ENCODE measurements around the gene PIGN. TPM values are rescaled to one million over a fixed set of nuclear protein-coding genes. Genes with fewer than 3 reads are reported as not detected.

The PIGN gene
- total RNA-seq, 1 donor from 2014 or later: 76.8 TPM

DNA sequence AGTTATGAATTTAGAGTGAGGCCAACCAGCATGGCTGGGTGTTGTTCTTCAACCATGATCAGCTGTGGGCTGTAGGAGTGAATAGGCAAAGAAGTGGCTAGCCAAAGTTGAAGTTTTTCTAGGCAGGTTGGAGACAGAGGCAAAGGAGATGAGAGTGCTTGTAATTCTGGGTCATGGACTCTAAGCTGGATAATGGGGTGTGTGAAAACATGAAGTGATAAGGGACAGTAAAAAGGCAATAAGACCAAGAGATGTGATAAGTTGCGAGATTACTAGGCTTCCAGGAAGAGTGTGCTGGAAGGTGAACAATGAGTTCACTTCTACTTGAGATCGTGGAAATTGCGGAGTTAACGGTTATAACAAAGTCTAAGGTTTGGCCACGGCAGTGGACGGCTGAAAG lies 175.4 kb downstream of the PIGN start:
- no peak for DNase-seq (ENCODE audit: low read depth)

DNA sequence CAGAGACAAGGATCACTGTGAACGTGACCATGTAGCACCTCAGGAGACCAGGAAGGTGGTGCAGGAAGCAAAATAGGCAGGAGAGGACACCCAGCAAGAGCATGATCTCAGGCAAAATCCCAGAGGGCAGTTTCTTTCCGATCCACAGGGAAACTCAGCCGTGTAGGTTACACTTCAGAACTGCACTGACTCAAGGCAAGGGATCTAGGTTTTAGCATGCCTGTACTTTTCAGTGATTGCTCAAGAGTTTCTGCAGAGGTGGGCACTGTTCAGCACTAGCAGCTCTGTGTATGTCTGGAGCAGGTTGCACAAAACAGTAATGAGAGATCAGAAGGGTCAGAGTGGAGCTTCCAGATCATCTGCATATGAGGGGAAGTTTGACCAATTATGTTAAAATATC lies 177.3 kb downstream of the PIGN start:
- DNase-seq (ENCODE audit: low read depth): no peak

DNA sequence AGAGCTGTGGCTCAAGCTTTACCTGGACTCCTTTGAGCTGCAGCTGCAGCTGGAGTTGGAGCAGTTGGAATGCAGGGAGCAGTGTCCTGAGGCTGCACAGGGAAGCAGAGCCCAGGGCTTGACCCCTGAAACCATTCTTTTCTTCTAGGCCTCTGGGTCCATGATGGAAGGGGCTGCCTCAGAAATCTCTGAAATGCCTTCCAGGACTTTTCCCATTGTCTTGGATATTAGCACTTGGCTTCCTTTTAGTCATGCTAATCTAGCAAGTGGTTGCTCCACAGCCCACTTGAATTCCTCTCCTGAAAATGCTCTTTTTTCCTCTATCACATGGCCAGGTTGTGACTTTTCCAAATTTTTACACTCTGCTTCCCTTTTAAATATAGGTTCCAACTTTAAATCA lies 185.5 kb downstream of the PIGN start:
- DNase-seq (ENCODE audit: low read depth): no peak

DNA sequence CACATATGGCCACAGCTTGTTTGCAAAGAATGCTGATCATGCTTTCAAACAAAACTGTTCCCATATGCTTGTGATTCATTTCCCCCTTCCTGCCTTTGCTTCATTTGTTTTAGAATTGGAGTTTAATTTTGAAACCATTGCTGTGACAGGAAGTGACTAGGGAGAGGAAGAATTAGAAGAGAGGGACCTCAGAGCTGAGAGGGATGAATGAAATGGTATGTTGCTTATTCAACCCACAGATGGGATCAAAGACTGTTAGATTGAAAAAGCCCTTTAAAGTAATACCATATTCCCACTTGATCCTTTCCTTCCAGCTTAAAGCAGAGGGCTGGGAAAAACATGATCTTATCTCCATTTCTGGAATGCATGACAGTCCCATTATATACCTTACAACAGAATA lies 187.9 kb downstream of the PIGN start:
- DNase-seq (ENCODE audit: low read depth): peak; percentile 64

GRCh38 chr18:61998335-61998734 lies 188.5 kb downstream of the PIGN start:
- peak; percentile 3 for DNase-seq (ENCODE audit: low read depth)

- no peak for DNase-seq (ENCODE audit: low read depth)
Measured at GRCh38 chr18:61995618-61996017, 191.2 kb downstream of the PIGN start.

DNA sequence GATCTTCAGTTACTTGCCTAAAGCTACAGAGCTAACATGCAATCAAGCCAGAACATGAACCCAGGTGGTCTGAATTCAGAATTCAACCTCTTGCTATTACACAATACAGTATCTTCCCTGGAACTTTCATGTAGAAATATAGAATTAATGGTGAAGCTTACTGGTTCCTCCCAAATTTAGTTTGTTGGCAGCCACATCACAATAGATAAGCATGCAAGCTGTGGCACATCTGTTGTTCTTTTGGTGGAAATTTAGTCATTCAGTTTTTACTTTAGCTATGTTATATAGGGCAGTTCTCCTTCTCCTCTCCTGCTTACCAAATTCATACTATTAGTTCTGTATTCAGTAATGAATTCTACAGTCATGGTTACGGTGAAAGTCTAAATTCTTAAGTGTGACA lies 193.0 kb downstream of the PIGN start:
- DNase-seq (ENCODE audit: low read depth): no peak

- peak; percentile 58 for DNase-seq (ENCODE audit: low read depth)
Measured at GRCh38 chr18:61992923-61993322, 193.9 kb downstream of the PIGN start.

- DNase-seq (ENCODE audit: low read depth): peak; percentile 95
Measured at GRCh38 chr18:61992285-61992684, 194.6 kb downstream of the PIGN start.

DNA sequence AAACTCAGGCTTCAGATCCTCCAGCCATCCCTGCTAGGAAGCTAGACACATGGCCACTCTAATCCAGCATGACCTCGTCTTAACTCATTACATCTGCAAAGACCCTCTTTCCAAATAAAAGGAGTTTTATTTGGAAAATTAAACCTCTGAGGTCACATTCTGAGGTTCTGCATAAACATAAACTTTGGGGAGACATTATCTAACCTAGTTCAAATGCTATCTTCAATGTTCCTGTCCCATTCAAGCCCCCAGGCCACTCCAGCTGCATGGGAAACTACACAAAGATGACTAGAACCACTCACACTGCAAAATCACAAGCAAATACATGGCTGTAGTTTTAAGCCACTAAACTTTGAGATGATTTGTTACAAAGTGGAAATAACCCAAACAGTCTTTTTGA lies 195.0 kb downstream of the PIGN start:
- no peak for DNase-seq (ENCODE audit: low read depth)

GRCh38 chr18:61991201-61991600 lies 195.7 kb downstream of the PIGN start:
- DNase-seq (ENCODE audit: low read depth): peak; percentile 26

Other genes with a start within 250 kb of the PIGN start
- gene RELCH, start 199 bp upstream of the PIGN start, total RNA-seq: 23.4 and 45.2 TPM in 2 replicates
- 1.4 and 3.3 TPM in 2 replicates for gene TNFRSF11A, start 138.3 kb upstream of the PIGN start, total RNA-seq

All from renal cortical epithelial cell (primary cell).